Measurements from ENCODE around the gene PTPRK. TPM values are rescaled to one million over a fixed set of nuclear protein-coding genes. Genes with fewer than 3 reads are reported as not detected.

Gene PTPRK
- total and polyA plus RNA-seq, 9 of the 15 experiments (the other 6 are each of a cell fraction or from before 2014, with no cell fraction given), result 0.04 to 0.51 TPM; not detected in 7

GRCh38 chr6:128319946-128320345, 200.5 kb downstream of the PTPRK start:
- 0% methylated on average over 1 of the region's 1 CpG for WGBS (ENCODE audit: insufficient coverage, low coverage, missing lambda C conversion rate)
- H3K4me3 ChIP-seq, result no peak overlapping the region
- no peak for ATAC-seq
- H4K20me1 ChIP-seq (replicated peaks; ENCODE audit: control insufficient read depth, insufficient read depth, low read length), result no peaks in the 10 kb centered on the region
- no peak overlapping the region for H3K4me2 ChIP-seq (ENCODE audit: insufficient read depth, low read length)
- FAIRE-seq, result no peak
- H3K9me3 ChIP-seq (replicated peaks; ENCODE audit: control insufficient read depth, insufficient read depth, low read depth, low read length), result no peaks in the 10 kb centered on the region
- H3K27ac ChIP-seq (ENCODE audit: extremely low read depth, low read depth, low read length), result no peak overlapping the region
- intact Hi-C loops (cut with micrococcal nuclease), result loop anchor here (10.0 kb wide), 1 partner anchor 585 kb away; no protein-coding TSS in a partner anchor
- in situ Hi-C loops (cut with MboI), result no loop called here
- H3K9me1 ChIP-seq (ENCODE audit: control insufficient read depth, insufficient read depth, low read length), result no peaks in the 10 kb centered on the region
- no peak overlapping the region for H3K9ac ChIP-seq (ENCODE audit: insufficient read depth in 1 of 2, low read depth in 2 of 2, low read length in 2 of 2)
- DNase-seq (ENCODE audit: extremely low read depth in 1 of 4, low spot score in 3 of 4), result no peak
- POLR2A ChIA-PET, result no interaction called here
- no peak overlapping the region for H2AFZ ChIP-seq (ENCODE audit: low read depth, low read length)
- no TSS peak for BruUV-seq (replicated peaks)
- CTCF ChIA-PET (ENCODE audit: low intra/inter-chr PET ratio), result no interaction called here
- TF ChIP-seq ZNF408 (CRISPR knock-in tag; IDR thresholded peaks at IDR 0.05; ENCODE audit: low read depth) (no peak), POLR2H (tag; IDR thresholded peaks at IDR 0.05; ENCODE audit: low read depth) (no peak)
- no peaks in the 10 kb centered on the region for H3K27me3 ChIP-seq (ENCODE audit: control insufficient read depth in 2 of 2, insufficient read depth in 2 of 2, low read length in 2 of 2)
- no peaks in the 10 kb centered on the region for H3K36me3 ChIP-seq (ENCODE audit: control insufficient read depth, insufficient read depth, low read length)
- H3K4me1 ChIP-seq (replicated peaks in 1 of 2; ENCODE audit: control insufficient read depth in 2 of 2, insufficient read depth in 2 of 2, low read length in 2 of 2), result no peaks in the 10 kb centered on the region
- H3K79me2 ChIP-seq (ENCODE audit: control insufficient read depth, insufficient read depth, low read length), result no peaks in the 10 kb centered on the region

GRCh38 chr6:128319157-128319556, 201.2 kb downstream of the PTPRK start:
- WGBS (ENCODE audit: insufficient coverage, low coverage, missing lambda C conversion rate), result 0% methylated on average over 3 of the region's 3 CpGs
- intact Hi-C loops (cut with micrococcal nuclease) (no loop called here), in situ Hi-C loops (cut with MboI) (no loop called here)
- H3K27ac ChIP-seq (ENCODE audit: extremely low read depth, low read depth, low read length), result no peak overlapping the region
- H3K36me3 ChIP-seq (ENCODE audit: control insufficient read depth, insufficient read depth, low read length), result no peaks in the 10 kb centered on the region
- CTCF ChIA-PET (ENCODE audit: low intra/inter-chr PET ratio), result no interaction called here
- H3K4me2 ChIP-seq (ENCODE audit: insufficient read depth, low read length), result no peak overlapping the region
- H3K9me3 ChIP-seq (replicated peaks; ENCODE audit: control insufficient read depth, insufficient read depth, low read depth, low read length), result no peaks in the 10 kb centered on the region
- ATAC-seq, result no peak
- no TSS peak for BruUV-seq (replicated peaks)
- H3K9ac ChIP-seq (ENCODE audit: insufficient read depth in 1 of 2, low read depth in 2 of 2, low read length in 2 of 2), result no peak overlapping the region
- FAIRE-seq, result no peak
- no peak overlapping the region for H2AFZ ChIP-seq (ENCODE audit: low read depth, low read length)
- no peak overlapping the region for H3K4me3 ChIP-seq
- POLR2A ChIA-PET, result no interaction called here
- no peaks in the 10 kb centered on the region for H3K79me2 ChIP-seq (ENCODE audit: control insufficient read depth, insufficient read depth, low read length)
- H4K20me1 ChIP-seq (replicated peaks; ENCODE audit: control insufficient read depth, insufficient read depth, low read length), result no peaks in the 10 kb centered on the region
- H3K9me1 ChIP-seq (ENCODE audit: control insufficient read depth, insufficient read depth, low read length), result no peaks in the 10 kb centered on the region
- DNase-seq (ENCODE audit: extremely low read depth in 1 of 4, low spot score in 3 of 4), result no peak
- H3K27me3 ChIP-seq (ENCODE audit: control insufficient read depth in 2 of 2, insufficient read depth in 2 of 2, low read length in 2 of 2), result no peaks in the 10 kb centered on the region
- no peaks in the 10 kb centered on the region for H3K4me1 ChIP-seq (replicated peaks in 1 of 2; ENCODE audit: control insufficient read depth in 2 of 2, insufficient read depth in 2 of 2, low read length in 2 of 2)
- TF ChIP-seq SMC3 (conservative IDR thresholded peaks at IDR 0.05; ENCODE audit: insufficient read depth, low read depth, low read length) (no peak), HMBOX1 (IDR thresholded peaks at IDR 0.05) (no peak), CREB1 (IDR thresholded peaks at IDR 0.05) (no peak), CREB1 (CRISPR knock-in tag; IDR thresholded peaks at IDR 0.05) (no peak), ATF3 (IDR thresholded peaks at IDR 0.05) (no peak), ATF3 (CRISPR knock-in tag; conservative IDR thresholded peaks at IDR 0.05) (no peak), TBP (optimal IDR thresholded peaks at IDR 0.05; ENCODE audit: low read depth, low read length) (no peak), TEAD2 (tag; IDR thresholded peaks at IDR 0.05) (no peak), ZFX (CRISPR knock-in tag; IDR thresholded peaks at IDR 0.05) (no peak), PHB2 (IDR thresholded peaks at IDR 0.05; ENCODE audit: low read depth) (no peak), CEBPZ (IDR thresholded peaks at IDR 0.05; ENCODE audit: borderline replicate concordance, low read depth, low read length) (no peak)

All from K562 (cell line).